ENCODE results near the gene MRPS5. TPM values are rescaled to one million over a fixed set of nuclear protein-coding genes. Genes with fewer than 3 reads are reported as not detected.

The MRPS5 gene
- total RNA-seq, 1 donor from 2014 or later: 93.6 TPM

DNA sequence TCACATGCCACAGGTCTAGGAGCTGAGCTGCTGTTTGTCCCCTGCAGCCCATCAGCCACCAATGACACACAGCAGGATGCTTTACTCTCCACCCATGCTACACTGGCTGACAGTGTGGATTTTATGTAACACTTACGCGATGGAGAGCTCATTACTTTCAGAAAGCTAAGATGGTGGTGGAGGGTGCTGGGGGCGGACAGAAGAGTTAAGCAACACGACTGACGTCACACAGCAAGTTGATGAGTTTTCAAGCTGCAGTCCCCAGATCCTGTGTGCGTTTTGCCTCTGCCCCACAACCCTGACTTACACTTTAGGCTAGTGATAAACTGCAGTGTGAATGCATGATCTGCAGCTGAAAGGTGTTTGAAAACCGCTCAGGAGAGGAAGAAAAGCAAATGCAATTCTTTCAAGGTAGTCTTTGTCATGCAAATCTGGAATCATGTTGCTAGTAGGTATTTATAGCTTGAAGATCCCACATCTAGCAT is 42.4 kb downstream of the MRPS5 start:
- peaks cover 55% of the 10 kb centered on the region for H3K4me1 Mint-ChIP-seq (ENCODE audit: low read depth)
- H3K27ac Mint-ChIP-seq: peak overlapping the region; percentile 70
- intact Hi-C loops (cut with micrococcal nuclease): loop anchor here (10.0 kb wide), 1 partner anchor 86 kb away; the partner anchor contains the start of gene ZNF2

DNA sequence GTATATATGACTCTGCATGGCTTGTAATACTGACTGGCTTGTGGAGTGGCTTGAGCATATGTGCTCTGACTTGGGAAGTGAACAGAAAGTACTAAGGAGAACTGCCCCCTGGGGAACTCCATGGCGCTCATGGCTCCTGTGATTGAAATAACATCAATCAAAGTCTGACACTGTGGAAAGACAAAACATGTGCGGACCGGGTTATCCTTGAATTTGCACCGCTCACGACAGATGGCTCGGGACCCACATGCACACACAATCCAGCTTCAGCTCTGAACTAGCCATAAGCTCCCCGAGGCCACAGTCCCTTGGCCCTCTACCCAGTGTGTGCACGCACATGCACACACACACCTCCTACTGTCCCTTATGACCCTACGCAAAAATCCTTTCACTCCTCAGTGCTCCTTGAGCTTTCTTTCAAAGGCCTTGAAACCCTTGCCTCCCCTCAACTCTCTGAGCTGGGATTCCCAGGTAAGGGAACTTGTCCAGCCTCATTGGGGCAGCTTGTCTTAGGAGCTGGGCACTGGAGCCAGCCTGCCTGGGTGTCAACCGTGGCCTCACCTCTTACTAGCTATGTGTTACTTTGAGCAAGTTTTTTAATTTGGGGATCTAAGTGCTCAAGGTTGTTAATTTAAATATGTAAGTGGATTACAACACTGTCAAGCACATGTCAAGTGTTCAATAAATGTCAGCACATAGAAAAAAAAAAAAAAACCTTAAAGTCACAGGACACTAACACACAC is 43.6 kb downstream of the MRPS5 start:
- peak overlapping the region; percentile 90 for H3K4me3 Mint-ChIP-seq
- H3K27ac Mint-ChIP-seq: peak overlapping the region; percentile 99
- H3K9me3 Mint-ChIP-seq: no peaks in the 10 kb centered on the region
- intact Hi-C loops (cut with micrococcal nuclease): loop anchor here (1.0 to 10.0 kb wide), 3 partner anchors 37 to 129 kb away; partner anchors contain the start of genes ZNF2 and ZNF892
- peaks cover 2% of the 10 kb centered on the region for H3K36me3 Mint-ChIP-seq (ENCODE audit: low read depth)
- peaks cover 67% of the 10 kb centered on the region for H3K4me1 Mint-ChIP-seq (ENCODE audit: low read depth)
- DNase-seq (ENCODE audit: low spot score): no peak
- H3K27me3 Mint-ChIP-seq (ENCODE audit: insufficient read depth): no peaks in the 10 kb centered on the region

More for the DNA sequence above, 42.4 kb downstream of the MRPS5 start:
- peaks cover 5% of the 10 kb centered on the region for H3K36me3 Mint-ChIP-seq (ENCODE audit: low read depth)
- H3K9me3 Mint-ChIP-seq: no peaks in the 10 kb centered on the region
- H3K27me3 Mint-ChIP-seq (ENCODE audit: insufficient read depth): no peaks in the 10 kb centered on the region
- peak overlapping the region; percentile 19 for H3K4me3 Mint-ChIP-seq
- peak; percentile 44 for DNase-seq (ENCODE audit: low spot score)

DNA sequence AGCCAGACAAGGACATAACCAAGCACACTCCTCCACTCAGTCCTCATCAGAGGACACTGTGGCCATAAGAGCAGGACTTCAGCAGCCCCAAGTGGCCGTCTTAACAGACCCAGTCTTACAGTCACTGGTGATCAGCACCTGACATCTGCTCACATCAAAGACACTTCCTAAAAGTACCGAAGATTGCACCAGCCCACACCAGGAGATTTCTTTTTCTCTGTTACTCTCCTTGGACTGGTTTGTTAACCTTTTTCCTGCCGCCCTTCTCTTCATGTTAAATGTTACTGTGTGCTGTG is 44.1 kb downstream of the MRPS5 start:
- Mint-ChIP-seq H3K27me3 (ENCODE audit: insufficient read depth) (no peaks in the 10 kb centered on the region), H3K27ac (peak overlapping the region; percentile 99), H3K4me3 (peak overlapping the region; percentile 90), H3K4me1 (ENCODE audit: low read depth) (peaks cover 71% of the 10 kb centered on the region), H3K9me3 (no peaks in the 10 kb centered on the region), H3K36me3 (ENCODE audit: low read depth) (peaks cover 2% of the 10 kb centered on the region)
- intact Hi-C loops (cut with micrococcal nuclease): loop anchor here (1.0 to 10.0 kb wide), 3 partner anchors 37 to 130 kb away; partner anchors contain the start of genes ZNF2 and ZNF892
- DNase-seq (ENCODE audit: low spot score): no peak

DNA sequence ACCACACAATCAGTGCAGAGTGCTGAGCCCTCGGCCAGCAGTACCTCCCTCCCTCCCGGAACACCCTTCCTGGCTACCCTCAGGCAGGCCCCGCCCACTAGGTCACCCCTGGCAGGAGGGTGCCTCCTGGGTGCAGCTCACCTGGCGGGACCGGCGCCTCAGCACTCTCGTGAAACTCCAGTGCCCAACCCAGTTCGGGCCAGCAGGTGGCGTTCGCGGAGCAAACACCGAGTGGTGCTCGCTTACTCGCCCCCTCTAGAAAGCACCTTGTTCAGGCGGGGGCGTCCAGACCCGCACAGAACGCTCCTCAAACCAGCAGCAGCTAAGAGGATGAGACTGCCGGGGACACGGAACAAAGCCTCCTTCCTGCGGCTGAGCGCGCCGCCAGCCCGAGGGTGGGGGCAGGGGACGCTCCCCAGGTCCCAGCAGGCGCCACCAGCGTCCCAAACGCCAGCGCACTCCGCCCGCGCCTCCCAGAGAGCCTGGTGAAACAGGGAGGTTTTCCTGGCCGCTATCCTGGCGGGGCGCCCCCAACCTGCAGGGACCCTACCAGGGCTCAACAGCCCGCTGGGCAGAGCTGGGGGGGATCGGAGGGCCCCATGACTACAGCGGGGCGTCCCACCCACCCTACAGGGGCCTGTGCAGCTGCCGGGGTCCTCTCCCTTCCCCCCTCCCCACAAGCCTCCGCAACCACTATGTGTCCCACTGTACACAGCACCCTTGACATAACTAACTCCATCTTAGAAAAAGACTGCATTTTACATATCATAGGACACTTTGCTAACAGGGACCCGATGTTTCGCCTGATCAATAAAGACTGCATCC is 44.7 kb downstream of the MRPS5 start:
- intact Hi-C loops (cut with micrococcal nuclease): loop anchor here (1.0 to 10.0 kb wide), 4 partner anchors 38 to 130 kb away; partner anchors contain the start of genes ZNF2 and ZNF892
- peaks cover 77% of the 10 kb centered on the region for H3K4me1 Mint-ChIP-seq (ENCODE audit: low read depth)
- H3K36me3 Mint-ChIP-seq (ENCODE audit: low read depth): peaks cover 2% of the 10 kb centered on the region
- peak overlapping the region; percentile 99 for H3K27ac Mint-ChIP-seq
- peak; percentile 89 for DNase-seq (ENCODE audit: low spot score)
- H3K9me3 Mint-ChIP-seq: no peaks in the 10 kb centered on the region
- no peaks in the 10 kb centered on the region for H3K27me3 Mint-ChIP-seq (ENCODE audit: insufficient read depth)
- H3K4me3 Mint-ChIP-seq: peak overlapping the region; percentile 90

DNA sequence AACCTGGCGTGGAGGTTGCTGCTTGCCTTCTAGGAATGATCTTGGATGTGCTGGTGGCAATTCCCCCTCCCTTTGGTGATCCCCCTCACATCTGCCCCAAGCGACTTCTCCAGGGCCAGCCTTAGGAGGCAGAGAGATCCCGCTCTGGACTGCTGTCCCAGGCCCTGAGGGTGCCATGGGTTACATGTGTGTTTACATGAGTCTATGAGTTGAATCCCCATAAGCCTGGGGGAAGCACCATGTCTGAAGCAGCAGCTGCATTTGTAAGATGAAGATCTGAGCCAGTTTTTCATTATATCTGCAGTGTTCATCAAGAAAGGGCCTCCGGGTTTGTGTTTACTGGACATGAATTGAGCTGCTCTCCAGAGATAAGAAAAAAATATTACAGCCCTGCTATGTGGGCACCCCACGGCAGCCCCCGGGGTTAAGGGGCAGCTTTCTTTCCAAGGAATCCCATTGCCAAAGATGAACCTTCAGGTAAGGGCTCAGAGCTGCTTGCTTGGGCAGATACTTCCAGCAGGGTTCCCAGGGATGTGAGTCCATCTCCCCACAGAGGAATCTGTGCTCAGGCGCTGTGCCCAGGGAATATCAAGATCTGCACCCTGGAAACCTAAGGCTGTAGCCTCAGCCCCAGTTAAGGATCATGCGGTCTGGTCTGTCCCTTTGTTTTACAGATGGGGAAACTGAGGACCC is 46.0 kb downstream of the MRPS5 start:
- H3K36me3 Mint-ChIP-seq (ENCODE audit: low read depth): peaks cover 2% of the 10 kb centered on the region
- H3K27ac Mint-ChIP-seq: peak overlapping the region; percentile 99
- no peak for DNase-seq (ENCODE audit: low spot score)
- peaks cover 83% of the 10 kb centered on the region for H3K4me1 Mint-ChIP-seq (ENCODE audit: low read depth)
- no peaks in the 10 kb centered on the region for H3K27me3 Mint-ChIP-seq (ENCODE audit: insufficient read depth)
- H3K4me3 Mint-ChIP-seq: peak overlapping the region; percentile 90
- H3K9me3 Mint-ChIP-seq: no peaks in the 10 kb centered on the region
- intact Hi-C loops (cut with micrococcal nuclease): loop anchor here (1.0 to 10.0 kb wide), 3 partner anchors 39 to 89 kb away; partner anchors contain the start of gene ZNF2

DNA sequence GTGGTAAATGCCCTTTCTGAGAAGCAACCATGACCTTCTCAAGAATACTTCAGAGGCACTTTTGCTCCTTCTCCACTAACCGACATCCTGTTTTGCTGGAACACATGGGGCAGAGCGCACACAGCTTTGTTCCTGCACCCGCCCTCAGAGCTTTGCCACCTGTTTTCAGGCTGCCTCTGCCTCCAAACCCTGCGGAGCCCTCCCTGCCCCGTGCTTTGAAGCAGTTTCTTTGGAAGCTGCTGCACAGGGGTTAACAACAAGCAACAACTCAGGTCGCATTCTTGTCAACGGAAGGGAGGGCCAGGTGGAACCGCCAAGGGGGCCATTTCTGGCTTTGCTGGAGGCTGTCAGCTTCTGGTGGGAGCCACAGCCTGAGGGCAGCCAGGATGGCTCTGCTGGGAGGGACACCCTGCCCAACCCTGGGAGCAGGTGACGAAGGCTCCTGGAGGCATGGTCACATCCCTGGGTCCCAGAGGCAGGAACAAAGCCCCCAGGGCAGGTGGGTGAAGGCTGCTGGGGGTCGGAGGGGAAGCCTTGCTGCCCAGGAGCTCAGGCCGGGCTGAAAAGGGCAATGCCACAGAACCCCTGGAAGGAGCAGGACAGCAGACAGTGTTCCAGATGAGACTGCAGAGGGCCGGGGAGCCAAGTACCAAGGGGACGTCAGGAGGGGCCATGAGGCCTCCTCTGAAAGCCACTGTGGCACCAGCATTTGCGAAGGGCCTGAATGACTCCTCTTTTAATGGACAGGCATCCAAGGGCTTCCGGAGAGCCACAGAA is 46.8 kb downstream of the MRPS5 start:
- peak overlapping the region; percentile 90 for H3K4me3 Mint-ChIP-seq
- peaks cover 2% of the 10 kb centered on the region for H3K36me3 Mint-ChIP-seq (ENCODE audit: low read depth)
- H3K27me3 Mint-ChIP-seq (ENCODE audit: insufficient read depth): no peaks in the 10 kb centered on the region
- DNase-seq (ENCODE audit: low spot score): peak; percentile 80
- intact Hi-C loops (cut with micrococcal nuclease): loop anchor here (1.0 to 10.0 kb wide), 6 partner anchors 13 to 90 kb away; partner anchors contain the start of genes MRPS5 and ZNF2
- H3K27ac Mint-ChIP-seq: peak overlapping the region; percentile 99
- no peaks in the 10 kb centered on the region for H3K9me3 Mint-ChIP-seq
- H3K4me1 Mint-ChIP-seq (ENCODE audit: low read depth): peaks cover 78% of the 10 kb centered on the region

DNA sequence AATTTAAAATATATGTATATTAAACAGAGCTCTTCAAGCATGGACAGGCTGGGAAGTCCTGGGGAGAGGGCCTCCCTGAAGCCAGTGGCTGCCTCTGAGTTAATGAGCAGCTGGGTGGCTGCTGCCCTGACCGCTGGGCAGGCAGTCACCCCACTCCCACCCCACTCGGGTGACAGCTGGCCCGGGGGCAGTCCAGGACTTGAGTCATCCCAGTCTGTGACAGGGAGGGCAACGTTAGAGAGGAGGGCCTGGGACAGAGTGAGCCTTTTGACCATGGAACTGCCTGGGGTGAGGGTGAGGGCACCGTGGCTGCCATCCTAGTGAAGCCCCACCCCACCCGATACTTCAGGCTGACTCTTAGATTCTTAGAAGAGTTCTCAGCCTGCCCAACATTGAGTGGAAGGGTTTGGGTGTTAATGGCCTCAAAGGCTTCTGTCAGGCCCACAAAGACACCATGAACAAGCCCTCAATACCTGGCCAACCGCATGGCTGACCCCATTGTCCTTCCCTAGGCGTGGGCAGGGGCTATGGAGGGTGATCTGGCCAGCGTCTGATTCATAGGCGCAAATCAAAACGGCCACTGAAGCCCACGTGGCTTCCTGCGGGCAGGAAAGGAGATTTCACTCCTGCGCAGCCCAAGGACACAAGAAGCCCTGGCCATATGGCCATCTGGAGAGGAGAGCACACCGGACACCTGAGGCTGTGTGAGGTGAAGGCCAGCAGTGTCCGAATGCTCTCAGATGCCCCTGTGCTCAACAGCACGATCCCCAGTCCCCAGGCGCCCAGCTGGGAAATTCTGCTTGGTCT is 47.5 kb downstream of the MRPS5 start:
- peak overlapping the region; percentile 90 for H3K4me3 Mint-ChIP-seq
- intact Hi-C loops (cut with micrococcal nuclease): loop anchor here (1.0 to 10.0 kb wide), 6 partner anchors 12 to 91 kb away; partner anchors contain the start of genes MRPS5 and ZNF2
- H3K4me1 Mint-ChIP-seq (ENCODE audit: low read depth): peaks cover 70% of the 10 kb centered on the region
- no peak for DNase-seq (ENCODE audit: low spot score)
- H3K36me3 Mint-ChIP-seq (ENCODE audit: low read depth): peaks cover 2% of the 10 kb centered on the region
- no peaks in the 10 kb centered on the region for H3K9me3 Mint-ChIP-seq
- no peaks in the 10 kb centered on the region for H3K27me3 Mint-ChIP-seq (ENCODE audit: insufficient read depth)
- H3K27ac Mint-ChIP-seq: peak overlapping the region; percentile 99

DNA sequence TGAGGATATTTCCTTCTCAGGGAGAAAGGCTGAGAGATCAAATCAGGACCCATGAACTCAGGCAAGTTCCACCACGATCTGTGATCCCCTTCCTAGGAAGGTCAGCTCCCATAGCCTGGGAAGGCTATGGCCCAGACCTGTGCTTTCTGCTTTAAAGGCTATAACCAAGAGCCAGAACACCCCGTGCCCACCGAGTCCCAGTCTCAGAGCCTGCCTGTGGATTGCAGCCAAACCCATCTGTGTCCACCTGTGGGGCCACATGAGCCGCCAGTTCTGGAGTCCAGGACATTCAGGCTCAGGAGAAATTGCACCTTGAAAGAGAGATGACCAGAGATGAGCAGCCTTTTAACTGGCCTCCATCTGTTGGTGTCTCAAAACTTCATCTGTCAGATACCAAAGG is 49.2 kb downstream of the MRPS5 start:
- Mint-ChIP-seq H3K36me3 (ENCODE audit: low read depth) (peaks cover 6% of the 10 kb centered on the region), H3K9me3 (no peaks in the 10 kb centered on the region), H3K4me1 (ENCODE audit: low read depth) (peaks cover 60% of the 10 kb centered on the region), H3K4me3 (no peak overlapping the region), H3K27me3 (ENCODE audit: insufficient read depth) (no peaks in the 10 kb centered on the region), H3K27ac (peak overlapping the region; percentile 34)
- DNase-seq (ENCODE audit: low spot score): no peak
- intact Hi-C loops (cut with micrococcal nuclease): loop anchor here (1.0 to 10.0 kb wide), 2 partner anchors 17 to 92 kb away; partner anchors contain the start of gene ZNF2

DNA sequence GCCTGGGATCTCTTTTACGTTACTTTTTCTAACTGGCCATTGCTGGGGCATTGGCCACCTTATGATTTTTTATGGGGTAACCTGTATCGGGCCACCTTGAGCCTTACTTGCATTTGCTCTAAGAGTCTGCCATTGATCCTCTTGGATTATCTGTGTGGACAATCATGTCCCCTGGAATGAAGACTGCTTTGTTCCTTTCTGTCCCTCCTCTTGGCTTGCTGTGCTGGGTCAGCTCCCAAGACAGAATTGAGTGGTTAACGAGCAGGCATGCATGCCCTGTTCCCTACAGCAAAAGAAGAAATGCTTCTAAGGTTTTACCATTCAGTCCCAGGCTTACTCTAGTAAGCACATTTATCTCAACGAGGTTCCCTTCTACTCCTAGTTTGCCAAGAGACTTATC is 49.8 kb downstream of the MRPS5 start:
- intact Hi-C loops (cut with micrococcal nuclease): loop anchor here (1.0 to 10.0 kb wide), 2 partner anchors 17 to 93 kb away; partner anchors contain the start of gene ZNF2
- no peak for DNase-seq (ENCODE audit: low spot score)
- H3K4me3 Mint-ChIP-seq: no peak overlapping the region
- peaks cover 56% of the 10 kb centered on the region for H3K4me1 Mint-ChIP-seq (ENCODE audit: low read depth)
- H3K27ac Mint-ChIP-seq: peak overlapping the region; percentile 34
- peaks cover 6% of the 10 kb centered on the region for H3K36me3 Mint-ChIP-seq (ENCODE audit: low read depth)
- H3K9me3 Mint-ChIP-seq: no peaks in the 10 kb centered on the region
- no peaks in the 10 kb centered on the region for H3K27me3 Mint-ChIP-seq (ENCODE audit: insufficient read depth)

DNA sequence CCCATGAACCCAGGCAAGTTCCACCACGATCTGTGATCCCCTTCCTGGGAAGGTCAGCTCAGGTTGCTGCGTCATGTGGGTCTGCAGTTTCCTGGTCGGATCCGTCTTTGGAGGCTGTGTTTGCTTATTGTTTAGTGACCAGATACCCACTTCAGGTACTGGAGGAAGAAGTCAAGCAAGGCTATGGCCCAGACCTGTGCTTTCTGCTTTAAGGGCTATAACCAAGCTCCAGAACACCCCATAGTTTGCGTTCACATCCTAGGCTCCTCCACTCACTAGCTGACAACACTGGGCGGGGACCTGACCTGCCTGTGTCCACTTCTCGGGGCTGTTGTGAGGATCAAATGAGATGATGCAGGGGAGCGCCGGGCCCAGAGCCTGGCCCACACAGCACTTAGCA is 52.1 kb downstream of the MRPS5 start:
- Mint-ChIP-seq H3K27ac (no peak overlapping the region), H3K4me3 (no peak overlapping the region), H3K4me1 (ENCODE audit: low read depth) (peaks cover 36% of the 10 kb centered on the region), H3K9me3 (no peaks in the 10 kb centered on the region), H3K36me3 (ENCODE audit: low read depth) (peaks cover 4% of the 10 kb centered on the region), H3K27me3 (ENCODE audit: insufficient read depth) (no peaks in the 10 kb centered on the region)
- DNase-seq (ENCODE audit: low spot score): no peak
- intact Hi-C loops (cut with micrococcal nuclease): no loop called here

DNA sequence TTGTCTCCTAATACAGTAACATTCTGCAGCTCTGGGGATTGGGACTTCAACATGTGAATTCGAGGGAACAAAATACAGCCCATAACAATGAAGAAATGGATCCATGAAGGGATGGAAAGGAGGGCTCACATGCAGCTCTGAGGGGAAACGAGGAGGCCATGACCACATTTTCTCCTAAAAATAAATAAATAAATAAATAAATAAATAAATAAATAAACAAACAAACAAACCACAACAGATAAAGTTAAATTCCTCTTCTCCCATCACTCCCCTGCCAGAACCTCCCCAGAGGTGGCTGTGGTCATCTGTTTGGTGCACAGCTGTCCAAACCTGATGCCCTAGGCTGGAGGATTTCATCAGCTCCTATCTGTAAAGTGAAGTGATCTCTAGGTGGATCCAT is 53.4 kb downstream of the MRPS5 start:
- Mint-ChIP-seq H3K27ac (no peak overlapping the region), H3K36me3 (ENCODE audit: low read depth) (peaks cover 4% of the 10 kb centered on the region), H3K4me3 (no peak overlapping the region), H3K27me3 (ENCODE audit: insufficient read depth) (no peaks in the 10 kb centered on the region), H3K9me3 (no peaks in the 10 kb centered on the region), H3K4me1 (ENCODE audit: low read depth) (peaks cover 35% of the 10 kb centered on the region)
- DNase-seq (ENCODE audit: low spot score): no peak
- intact Hi-C loops (cut with micrococcal nuclease): no loop called here

All from activated T-helper 1 cell treated with anti-CD3 and anti-CD28 coated beads, Interleukin-12 subunit alpha, Interleukin-12 subunit beta, Interleukin-2, Interleukin-4 antibody, amounts not matched to agents 30 ng/mL and 10 ng/mL and 1 ng/mL, durations not matched to agents 14 hours and 24 hours and 36 hours (primary cell).